Liver (tissue), 9 donors: ENCODE results near the gene IQGAP2. TPM values are rescaled to one million over a fixed set of nuclear protein-coding genes. Genes with fewer than 3 reads are reported as not detected.

ENCODE experiments used
- DNase-seq: peaks from one replicate; pipeline ENCODE4 v3.0.0-alpha.2; 2017; ENCODE audit warnings: low spot score
- H3K27ac ChIP-seq, 2 donors: one replicate each; pipeline ENCODE4 v1.7.0; 2013; ENCODE audit warnings: inconsistent platforms in 2 of 2, low read length in 2 of 2, control low read depth in 1 of 2, low read depth in 1 of 2, mild to moderate bottlenecking in 1 of 2
- H3K27me3 ChIP-seq, 4 donors: one replicate each; pipeline versions ENCODE4 v1.6.1 to v1.7.0; 2013; ENCODE audit warnings: low read length in 3 of 4, inconsistent platforms in 1 of 4, mild to moderate bottlenecking in 1 of 4, moderate library complexity in 1 of 4; ENCODE audit not compliant: control insufficient read depth in 4 of 4, insufficient read depth in 4 of 4
- H3K36me3 ChIP-seq, 4 donors: one replicate each; pipeline versions ENCODE4 v1.6.1 to v1.7.0; 2013; ENCODE audit warnings: low read length in 3 of 4, mild to moderate bottlenecking in 3 of 4, low read depth in 1 of 4, moderate library complexity in 1 of 4; ENCODE audit not compliant: control insufficient read depth in 4 of 4, insufficient read depth in 3 of 4
- H3K4me1 ChIP-seq, 4 donors: one replicate each; pipeline versions ENCODE4 v1.6.1 to v1.7.0; 2013; ENCODE audit warnings: low read length in 3 of 4, mild to moderate bottlenecking in 3 of 4, moderate library complexity in 1 of 4; ENCODE audit not compliant: control insufficient read depth in 4 of 4, insufficient read depth in 4 of 4
- H3K4me3 ChIP-seq, 3 donors: one replicate each; pipeline versions ENCODE4 v1.6.1 to v1.7.0; 2013; ENCODE audit warnings: low read length in 3 of 3, control low read depth in 1 of 3, low read depth in 1 of 3, mild to moderate bottlenecking in 1 of 3
- H3K9ac ChIP-seq, 2 donors: one replicate each; pipeline ENCODE4 v1.7.0; 2013; ENCODE audit warnings: low read length in 2 of 2, mild to moderate bottlenecking in 2 of 2, moderate library complexity in 2 of 2, control low read depth in 1 of 2, low read depth in 1 of 2
- H3K9me3 ChIP-seq, 4 donors: one replicate each; pipeline versions ENCODE4 v1.6.1 to v1.7.0; 2013; ENCODE audit warnings: low read length in 3 of 4; ENCODE audit not compliant: control insufficient read depth in 4 of 4
- EGR1 ChIP-seq, 2 donors: IDR thresholded peaks; 2 replicates each; pipeline ENCODE4 v1.6.1; 2016 to 2018; ENCODE audit warnings: antibody characterized with exemption in 2 of 2, low read depth in 2 of 2
- FOXA1 ChIP-seq: IDR thresholded peaks from 2 replicates; pipeline ENCODE4 v1.6.1; 2016; ENCODE audit warnings: antibody characterized with exemption
- FOXA2 ChIP-seq: IDR thresholded peaks from 2 replicates; pipeline ENCODE4 v1.6.1; 2016; ENCODE audit warnings: antibody characterized with exemption
- GABPA ChIP-seq, 2 donors: IDR thresholded peaks in 1 of 2; conservative IDR thresholded peaks in 1 of 2; 2 replicates each; pipeline ENCODE4 v1.6.1; 2016; ENCODE audit warnings: antibody characterized with exemption in 2 of 2, mild to moderate bottlenecking in 1 of 2, moderate library complexity in 1 of 2
- HNF4A ChIP-seq, 2 donors: conservative IDR thresholded peaks; 2 replicates each; pipeline ENCODE4 v1.6.1; 2016; ENCODE audit warnings: antibody characterized with exemption in 2 of 2, mild to moderate bottlenecking in 2 of 2
- HNF4G ChIP-seq: IDR thresholded peaks from 2 replicates; pipeline ENCODE4 v1.6.1; 2016; ENCODE audit warnings: antibody characterized with exemption
- JUND ChIP-seq, 2 donors: IDR thresholded peaks; 2 replicates each; pipeline ENCODE4 v1.6.1; 2016; ENCODE audit warnings: antibody characterized with exemption in 2 of 2
- NR2F2 ChIP-seq: IDR thresholded peaks from 2 replicates; pipeline ENCODE4 v1.6.1; 2016; ENCODE audit warnings: antibody characterized with exemption
- RAD21 ChIP-seq, 2 donors: IDR thresholded peaks; 2 replicates each; pipeline ENCODE4 v1.6.1; 2016; ENCODE audit warnings: antibody characterized with exemption in 2 of 2, mild to moderate bottlenecking in 2 of 2
- RXRA ChIP-seq, 2 donors: IDR thresholded peaks; 2 replicates each; pipeline ENCODE4 v1.6.1; 2017 to 2018; ENCODE audit warnings: antibody characterized with exemption in 2 of 2, mild to moderate bottlenecking in 1 of 2
- SP1 ChIP-seq: IDR thresholded peaks from 2 replicates; pipeline ENCODE4 v1.6.1; 2018; ENCODE audit warnings: antibody characterized with exemption, mild to moderate bottlenecking
- TAF1 ChIP-seq: conservative IDR thresholded peaks from 2 replicates; pipeline ENCODE4 v1.6.1; 2016; ENCODE audit warnings: antibody characterized with exemption, mild to moderate bottlenecking
- YY1 ChIP-seq: IDR thresholded peaks from 2 replicates; pipeline ENCODE4 v1.6.1; 2016; ENCODE audit warnings: antibody characterized with exemption, mild to moderate bottlenecking
- WGBS: extraction: QIAGEN DNeasy Blood & Tissue Kit; methylation state at CpG from one replicate; pipeline ENCODE4 v1.1.7; 2013; 5-methylcytosine and 5-hydroxymethylcytosine counted together
- polyA plus RNA-seq, 2 donors: library from polyadenylated mRNA; stranded (reverse) in 1 of 2; unstranded in 1 of 2; fragments of 200-250 nt in 1 of 2; fragments of >200 nt in 1 of 2; fragmentation: Nextera tagmentation in 1 of 2; extraction: Ambion mirVana in 1 of 2; gene quantifications; one replicate each; pipeline versions ENCODE4 v1.2.1 to v1.2.3, GENCODE V29; 2013 to 2015
- total RNA-seq, 2 donors: library from RNA; depleted of rRNA; stranded (reverse); fragments of >200 nt; gene quantifications; one replicate each; pipeline ENCODE4 v1.2.3, GENCODE V29; 2014
- TF ChIP-seq, protein P1 (sequence below): IDR thresholded peaks from 2 replicates; pipeline ENCODE4 v1.6.1; 2016; ENCODE audit warnings: antibody characterized with exemption
- TF ChIP-seq, protein P2 (sequence below): IDR thresholded peaks from 2 replicates; pipeline ENCODE4 v1.6.1; 2016; ENCODE audit warnings: antibody characterized with exemption, mild to moderate bottlenecking
- TF ChIP-seq, protein P3 (sequence below): IDR thresholded peaks from 2 replicates; pipeline ENCODE4 v1.6.1; 2016; ENCODE audit warnings: antibody characterized with exemption
- TF ChIP-seq, protein P4 (sequence below): IDR thresholded peaks from 2 replicates; pipeline ENCODE4 v1.6.1; 2016; ENCODE audit warnings: antibody characterized with exemption
- TF ChIP-seq, protein P5 (sequence below): fragments of 150-350 bp; IDR thresholded peaks from 2 replicates; pipeline ENCODE4 v1.5.1; 2017; ENCODE audit warnings: improper control_type of control experiment, low read depth, low read length; ENCODE audit not compliant: missing input control
- donor health status: healthy.
- donor health status: healthy.
- donor health status: healthy.
- donor health status: healthy.
- donor health status: healthy.

Gene IQGAP2
- total and polyA plus RNA-seq, 4 donors = 41.5 to 205 (median 102) TPM

DNA sequence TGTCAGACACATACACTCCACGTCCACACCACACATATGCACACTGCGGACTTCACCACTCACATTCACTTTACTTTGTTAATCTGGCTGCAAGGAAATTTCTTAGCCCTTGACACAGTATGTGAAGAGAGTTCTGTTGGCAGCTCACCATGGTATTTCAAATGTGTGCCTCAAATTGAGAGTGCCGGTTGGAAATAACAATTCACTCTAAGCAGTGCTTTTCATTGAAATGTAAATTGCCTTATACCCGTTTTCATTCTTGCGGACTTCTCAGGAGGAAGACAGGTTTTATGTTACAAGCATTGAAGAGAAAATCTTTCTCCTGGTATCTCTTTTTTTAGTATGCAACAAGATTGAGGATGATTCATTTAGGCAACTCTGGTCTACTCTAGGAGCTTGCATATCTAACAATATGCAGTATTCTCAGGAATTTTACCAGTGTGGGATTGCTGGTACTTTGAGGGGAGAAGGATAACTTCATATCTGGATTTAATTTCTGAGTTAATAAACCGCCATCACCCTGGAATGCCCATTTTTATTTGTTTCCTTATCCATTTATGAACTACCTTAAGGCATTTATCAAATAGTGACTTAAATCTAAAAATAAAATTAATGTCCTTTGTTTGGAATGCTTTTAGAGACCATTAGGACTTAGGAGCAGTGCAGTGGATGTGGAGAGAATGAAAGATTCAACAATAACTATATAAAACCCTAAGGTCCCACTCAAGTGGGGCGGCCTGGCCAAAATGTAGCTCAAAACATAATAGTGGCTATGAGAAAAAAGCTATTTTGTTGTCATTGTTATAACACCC lies 87.0 kb downstream of the IQGAP2 start:
- no peak for DNase-seq
- H3K36me3 ChIP-seq = no peaks in the 10 kb centered on the region
- no peak overlapping the region for H3K4me3 ChIP-seq
- peaks cover 7 to 55% (median 46%) of the 10 kb centered on the region in 4 donors for H3K4me1 ChIP-seq
- WGBS = 94% methylated on average over 7 of the region's 7 CpGs
- H3K9me3 ChIP-seq = no peaks in the 10 kb centered on the region
- no peaks in the 10 kb centered on the region for H3K27me3 ChIP-seq
- TF ChIP-seq, protein P1, sequence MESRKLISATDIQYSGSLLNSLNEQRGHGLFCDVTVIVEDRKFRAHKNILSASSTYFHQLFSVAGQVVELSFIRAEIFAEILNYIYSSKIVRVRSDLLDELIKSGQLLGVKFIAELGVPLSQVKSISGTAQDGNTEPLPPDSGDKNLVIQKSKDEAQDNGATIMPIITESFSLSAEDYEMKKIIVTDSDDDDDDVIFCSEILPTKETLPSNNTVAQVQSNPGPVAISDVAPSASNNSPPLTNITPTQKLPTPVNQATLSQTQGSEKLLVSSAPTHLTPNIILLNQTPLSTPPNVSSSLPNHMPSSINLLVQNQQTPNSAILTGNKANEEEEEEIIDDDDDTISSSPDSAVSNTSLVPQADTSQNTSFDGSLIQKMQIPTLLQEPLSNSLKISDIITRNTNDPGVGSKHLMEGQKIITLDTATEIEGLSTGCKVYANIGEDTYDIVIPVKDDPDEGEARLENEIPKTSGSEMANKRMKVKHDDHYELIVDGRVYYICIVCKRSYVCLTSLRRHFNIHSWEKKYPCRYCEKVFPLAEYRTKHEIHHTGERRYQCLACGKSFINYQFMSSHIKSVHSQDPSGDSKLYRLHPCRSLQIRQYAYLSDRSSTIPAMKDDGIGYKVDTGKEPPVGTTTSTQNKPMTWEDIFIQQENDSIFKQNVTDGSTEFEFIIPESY = no peak
- TF ChIP-seq HNF4A (conservative IDR thresholded peaks at IDR 0.05) = no peak
- no peak for TF ChIP-seq FOXA1
- TF ChIP-seq, protein P2, sequence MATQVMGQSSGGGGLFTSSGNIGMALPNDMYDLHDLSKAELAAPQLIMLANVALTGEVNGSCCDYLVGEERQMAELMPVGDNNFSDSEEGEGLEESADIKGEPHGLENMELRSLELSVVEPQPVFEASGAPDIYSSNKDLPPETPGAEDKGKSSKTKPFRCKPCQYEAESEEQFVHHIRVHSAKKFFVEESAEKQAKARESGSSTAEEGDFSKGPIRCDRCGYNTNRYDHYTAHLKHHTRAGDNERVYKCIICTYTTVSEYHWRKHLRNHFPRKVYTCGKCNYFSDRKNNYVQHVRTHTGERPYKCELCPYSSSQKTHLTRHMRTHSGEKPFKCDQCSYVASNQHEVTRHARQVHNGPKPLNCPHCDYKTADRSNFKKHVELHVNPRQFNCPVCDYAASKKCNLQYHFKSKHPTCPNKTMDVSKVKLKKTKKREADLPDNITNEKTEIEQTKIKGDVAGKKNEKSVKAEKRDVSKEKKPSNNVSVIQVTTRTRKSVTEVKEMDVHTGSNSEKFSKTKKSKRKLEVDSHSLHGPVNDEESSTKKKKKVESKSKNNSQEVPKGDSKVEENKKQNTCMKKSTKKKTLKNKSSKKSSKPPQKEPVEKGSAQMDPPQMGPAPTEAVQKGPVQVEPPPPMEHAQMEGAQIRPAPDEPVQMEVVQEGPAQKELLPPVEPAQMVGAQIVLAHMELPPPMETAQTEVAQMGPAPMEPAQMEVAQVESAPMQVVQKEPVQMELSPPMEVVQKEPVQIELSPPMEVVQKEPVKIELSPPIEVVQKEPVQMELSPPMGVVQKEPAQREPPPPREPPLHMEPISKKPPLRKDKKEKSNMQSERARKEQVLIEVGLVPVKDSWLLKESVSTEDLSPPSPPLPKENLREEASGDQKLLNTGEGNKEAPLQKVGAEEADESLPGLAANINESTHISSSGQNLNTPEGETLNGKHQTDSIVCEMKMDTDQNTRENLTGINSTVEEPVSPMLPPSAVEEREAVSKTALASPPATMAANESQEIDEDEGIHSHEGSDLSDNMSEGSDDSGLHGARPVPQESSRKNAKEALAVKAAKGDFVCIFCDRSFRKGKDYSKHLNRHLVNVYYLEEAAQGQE = no peak
- TF ChIP-seq RXRA (IDR thresholded peaks at IDR 0.05) = no peak
- no peak for TF ChIP-seq EGR1 (IDR thresholded peaks at IDR 0.05; ENCODE audit: low read depth in 2 of 2)
- TF ChIP-seq HNF4G = no peak
- TF ChIP-seq TAF1 = no peak
- TF ChIP-seq JUND (IDR thresholded peaks at IDR 0.05) = no peak
- no peak for TF ChIP-seq FOXA2
- TF ChIP-seq NR2F2 = no peak
- TF ChIP-seq RAD21 (IDR thresholded peaks at IDR 0.05) = no peak
- TF ChIP-seq, protein P3, sequence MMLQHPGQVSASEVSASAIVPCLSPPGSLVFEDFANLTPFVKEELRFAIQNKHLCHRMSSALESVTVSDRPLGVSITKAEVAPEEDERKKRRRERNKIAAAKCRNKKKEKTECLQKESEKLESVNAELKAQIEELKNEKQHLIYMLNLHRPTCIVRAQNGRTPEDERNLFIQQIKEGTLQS = no peak
- TF ChIP-seq, protein P4, sequence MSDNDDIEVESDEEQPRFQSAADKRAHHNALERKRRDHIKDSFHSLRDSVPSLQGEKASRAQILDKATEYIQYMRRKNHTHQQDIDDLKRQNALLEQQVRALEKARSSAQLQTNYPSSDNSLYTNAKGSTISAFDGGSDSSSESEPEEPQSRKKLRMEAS = no peak
- TF ChIP-seq SP1 = no peak
- TF ChIP-seq, protein P5, sequence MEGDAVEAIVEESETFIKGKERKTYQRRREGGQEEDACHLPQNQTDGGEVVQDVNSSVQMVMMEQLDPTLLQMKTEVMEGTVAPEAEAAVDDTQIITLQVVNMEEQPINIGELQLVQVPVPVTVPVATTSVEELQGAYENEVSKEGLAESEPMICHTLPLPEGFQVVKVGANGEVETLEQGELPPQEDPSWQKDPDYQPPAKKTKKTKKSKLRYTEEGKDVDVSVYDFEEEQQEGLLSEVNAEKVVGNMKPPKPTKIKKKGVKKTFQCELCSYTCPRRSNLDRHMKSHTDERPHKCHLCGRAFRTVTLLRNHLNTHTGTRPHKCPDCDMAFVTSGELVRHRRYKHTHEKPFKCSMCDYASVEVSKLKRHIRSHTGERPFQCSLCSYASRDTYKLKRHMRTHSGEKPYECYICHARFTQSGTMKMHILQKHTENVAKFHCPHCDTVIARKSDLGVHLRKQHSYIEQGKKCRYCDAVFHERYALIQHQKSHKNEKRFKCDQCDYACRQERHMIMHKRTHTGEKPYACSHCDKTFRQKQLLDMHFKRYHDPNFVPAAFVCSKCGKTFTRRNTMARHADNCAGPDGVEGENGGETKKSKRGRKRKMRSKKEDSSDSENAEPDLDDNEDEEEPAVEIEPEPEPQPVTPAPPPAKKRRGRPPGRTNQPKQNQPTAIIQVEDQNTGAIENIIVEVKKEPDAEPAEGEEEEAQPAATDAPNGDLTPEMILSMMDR = no peak
- TF ChIP-seq GABPA (IDR thresholded peaks at IDR 0.05 in 1 of 2, conservative IDR thresholded peaks at IDR 0.05 in 1 of 2) = no peak
- TF ChIP-seq YY1 = no peak
- H3K27ac ChIP-seq = no peak overlapping the region
- no peak overlapping the region for H3K9ac ChIP-seq
